HepG2 (cell line): ENCODE measurements around the gene AUNIP. TPM values are rescaled to one million over a fixed set of nuclear protein-coding genes. Genes with fewer than 3 reads are reported as not detected.

Experiments
- AGO1 ChIP-seq: fragments of 200-400 bp; formaldehyde crosslinking; IDR thresholded peaks from 2 replicates; pipeline ENCODE4 v1.6.1; 2017; ENCODE audit warnings: mild to moderate bottlenecking, low read depth, low read length, moderate library complexity; ENCODE audit not compliant: poor library complexity, severe bottlenecking
- DMTF1 ChIP-seq: sonication (generic); formaldehyde crosslinking; IDR thresholded peaks from 2 replicates; pipeline ENCODE4 v1.4.0; 2020; ENCODE audit warnings: mild to moderate bottlenecking, missing genetic modification reagents
- FOXA1 ChIP-seq, 2 experiments: fragments of 450-650 bp in 1 of 2; sonication (generic) in 1 of 2; formaldehyde crosslinking in 1 of 2; IDR thresholded peaks; 2 replicates each; pipeline versions ENCODE4 v1.4.0 to v1.6.1; 2016 to 2020; ENCODE audit warnings: missing genetic modification reagents in 1 of 2
- HMG20A ChIP-seq: IDR thresholded peaks from 2 replicates; pipeline ENCODE4 v1.6.1; 2016; ENCODE audit warnings: borderline replicate concordance
- HNF1B ChIP-seq: sonication (generic); formaldehyde crosslinking; IDR thresholded peaks from 2 replicates; pipeline ENCODE4 v1.5.1; 2020; ENCODE audit warnings: mild to moderate bottlenecking, moderate library complexity, missing genetic modification reagents
- ISX ChIP-seq: sonication (generic); formaldehyde crosslinking; conservative IDR thresholded peaks from 2 replicates; pipeline ENCODE4 v1.5.0; 2020; ENCODE audit warnings: missing genetic modification reagents
- MED13 ChIP-seq: sonication (generic); formaldehyde crosslinking; IDR thresholded peaks from 2 replicates; pipeline ENCODE4 v1.5.0; 2020; ENCODE audit warnings: missing genetic modification reagents
- NFATC3 ChIP-seq: sonication (generic); formaldehyde crosslinking; IDR thresholded peaks from 2 replicates; pipeline ENCODE4 v1.5.1; 2020; ENCODE audit warnings: mild to moderate bottlenecking, missing genetic modification reagents
- NFE2L2 ChIP-seq: fragments of 150-350 bp; IDR thresholded peaks from 2 replicates; pipeline ENCODE4 v1.6.1; 2014; ENCODE audit warnings: low read length
- PPARG ChIP-seq: conservative IDR thresholded peaks from 2 replicates; pipeline ENCODE4 v1.6.1; 2016; ENCODE audit warnings: missing biosample characterization, missing genetic modification reagents
- RCOR2 ChIP-seq: IDR thresholded peaks from 2 replicates; pipeline ENCODE4 v1.6.1; 2016; ENCODE audit warnings: missing biosample characterization, missing genetic modification reagents
- REST ChIP-seq, 2 experiments: IDR thresholded peaks; 2 replicates each; pipeline ENCODE4 v1.6.1; 2011 to 2012; ENCODE audit warnings: low read length in 2 of 2, borderline replicate concordance in 1 of 2, low read depth in 1 of 2, mild to moderate bottlenecking in 1 of 2, moderate library complexity in 1 of 2
- SAP130 ChIP-seq: IDR thresholded peaks from 2 replicates; pipeline ENCODE4 v1.6.1; 2016; ENCODE audit warnings: low read depth
- SETDB1 ChIP-seq: sonication (generic); formaldehyde crosslinking; IDR thresholded peaks from 2 replicates; pipeline ENCODE4 v1.5.1; 2020; ENCODE audit warnings: missing genetic modification reagents, mild to moderate bottlenecking, borderline replicate concordance
- TGIF2 ChIP-seq: IDR thresholded peaks from 2 replicates; pipeline ENCODE4 v1.6.1; 2016; ENCODE audit warnings: control low read depth, missing compliant biosample characterization
- THAP7 ChIP-seq: sonication (generic); formaldehyde crosslinking; IDR thresholded peaks from 2 replicates; pipeline ENCODE4 v1.8.1; 2023; ENCODE audit warnings: mild to moderate bottlenecking, missing genetic modification reagents
- ZFP37 ChIP-seq: sonication (generic); formaldehyde crosslinking; IDR thresholded peaks from 2 replicates; pipeline ENCODE4 v1.4.0; 2020; ENCODE audit warnings: missing genetic modification reagents, borderline replicate concordance
- ZNF672 ChIP-seq: sonication (generic); formaldehyde crosslinking; IDR thresholded peaks from 2 replicates; pipeline ENCODE4 v1.8.1; 2022; ENCODE audit warnings: missing genetic modification reagents
- ZNF766 ChIP-seq: sonication (generic); formaldehyde crosslinking; IDR thresholded peaks from 2 replicates; pipeline ENCODE4 v1.5.0; 2020; ENCODE audit warnings: missing genetic modification reagents, borderline replicate concordance
- ZNF788 ChIP-seq: sonication (generic); formaldehyde crosslinking; IDR thresholded peaks from 2 replicates; pipeline ENCODE4 v1.5.0; 2020; ENCODE audit warnings: mild to moderate bottlenecking, missing genetic modification reagents, borderline replicate concordance
- ZSCAN20 ChIP-seq: sonication (generic); formaldehyde crosslinking; IDR thresholded peaks from 2 replicates; pipeline ENCODE4 v1.4.0; 2020; ENCODE audit warnings: missing genetic modification reagents, mild to moderate bottlenecking, borderline replicate concordance
- polyA plus RNA-seq, 8 experiments: library from polyadenylated mRNA; depleted of rRNA in 3 of 8; stranded (reverse) in 7 of 8; unstranded in 1 of 8; fragments of >200 nt; fragmentation: Illumina TruSeq in 4 of 8; extraction: Trizol in 4 of 8; gene quantifications; 2 replicates each; pipeline versions ENCODE4 v1.2.1 to v1.2.3, GENCODE V29; 2011 to 2016; ENCODE audit warnings: low read depth in 4 of 8, missing spikeins in 1 of 8, mixed read lengths in 1 of 8; ENCODE audit not compliant: insufficient read depth in 1 of 8
- total RNA-seq, 5 experiments: library from RNA; depleted of rRNA; stranded (reverse); fragments of >200 nt; fragmentation: Illumina TruSeq; extraction: Trizol; gene quantifications; 2 replicates each; pipeline ENCODE4 v1.2.3, GENCODE V29; 2016; ENCODE audit warnings: low read depth in 1 of 5

The AUNIP gene
- total and polyA plus RNA-seq, 2 of the 13 experiments (the other 11 are each of a cell fraction or from before 2014, with no cell fraction given) = 3.8 to 12.3 TPM

GRCh38 chr1:25819491-25820246 lies 39.6 kb downstream of the AUNIP start, which contains the start of gene MTFR1L (continued):
- no peak; the same call in 1 of the 2 replicates for TF ChIP-seq MED13 (CRISPR knock-in tag)
- 0 out of 2 replicates have a peak, but pooled peaks have one; percentile 63 for TF ChIP-seq TGIF2 (CRISPR knock-in tag)
- 0 out of 2 replicates have a peak, but pooled peaks have one; percentile 17 for TF ChIP-seq PPARG (CRISPR knock-in tag)
- TF ChIP-seq ISX (CRISPR knock-in tag) = no peak
- no peak for TF ChIP-seq FOXA1 (IDR thresholded peaks at IDR 0.05)
- peak; percentile 7; the same call in 1 of the 2 replicates for TF ChIP-seq FOXA1 (CRISPR knock-in tag; IDR thresholded peaks at IDR 0.05)
- TF ChIP-seq ZNF766 (CRISPR knock-in tag) = no peak
- peak; percentile 91 for TF ChIP-seq SAP130 (CRISPR knock-in tag)
- no peak for TF ChIP-seq SETDB1 (CRISPR knock-in tag)
- no peak for TF ChIP-seq AGO1
- TF ChIP-seq NFE2L2 = no peak
- peak; percentile 77; the same call in 1 of the 2 replicates for TF ChIP-seq HNF1B (CRISPR knock-in tag)
- TF ChIP-seq REST (IDR thresholded peaks at IDR 0.05; ENCODE audit: borderline replicate concordance in 1 of 2, low read depth in 1 of 2, low read length in 2 of 2) = no peak
- TF ChIP-seq ZNF788 (CRISPR knock-in tag) = peak; percentile 85
- TF ChIP-seq THAP7 = no peak
- no peak for TF ChIP-seq ZNF672 (CRISPR knock-in tag)
- TF ChIP-seq ZSCAN20 (CRISPR knock-in tag) = no peak
- 0 out of 2 replicates have a peak, but pooled peaks have one; percentile 79 for TF ChIP-seq NFATC3 (CRISPR knock-in tag)
- TF ChIP-seq DMTF1 (CRISPR knock-in tag) = peak; percentile 22; the same call in 1 of the 2 replicates
- peak; percentile 46; the same call in 1 of the 2 replicates for TF ChIP-seq HMG20A
- TF ChIP-seq RCOR2 (CRISPR knock-in tag) = 0 out of 2 replicates have a peak, but pooled peaks have one; percentile 18
- TF ChIP-seq ZFP37 = no peak
